ENCODE measurements around the gene SMAD5. TPM values are rescaled to one million over a fixed set of nuclear protein-coding genes. Genes with fewer than 3 reads are reported as not detected.

Gene SMAD5
- total RNA-seq, 1 donor from 2014 or later = 93.4 TPM

- no peak for TF ChIP-seq CTCF (IDR thresholded peaks at IDR 0.05; ENCODE audit: unreplicated experiment)
- Mint-ChIP-seq H3K36me3 (no peaks in the 10 kb centered on the region), H3K4me1 (no peaks in the 10 kb centered on the region), H3K27me3 (ENCODE audit: low read depth) (peaks cover 6% of the 10 kb centered on the region), H3K9me3 (no peaks in the 10 kb centered on the region), H3K27ac (no peak overlapping the region), H3K4me3 (no peak overlapping the region)
- DNase-seq (ENCODE audit: low spot score in 2 of 2, unreplicated experiment in 2 of 2) = no peak
These were observed 81.4 kb downstream of the SMAD5 start for GRCh38 chr5:136213919-136214493.

DNA sequence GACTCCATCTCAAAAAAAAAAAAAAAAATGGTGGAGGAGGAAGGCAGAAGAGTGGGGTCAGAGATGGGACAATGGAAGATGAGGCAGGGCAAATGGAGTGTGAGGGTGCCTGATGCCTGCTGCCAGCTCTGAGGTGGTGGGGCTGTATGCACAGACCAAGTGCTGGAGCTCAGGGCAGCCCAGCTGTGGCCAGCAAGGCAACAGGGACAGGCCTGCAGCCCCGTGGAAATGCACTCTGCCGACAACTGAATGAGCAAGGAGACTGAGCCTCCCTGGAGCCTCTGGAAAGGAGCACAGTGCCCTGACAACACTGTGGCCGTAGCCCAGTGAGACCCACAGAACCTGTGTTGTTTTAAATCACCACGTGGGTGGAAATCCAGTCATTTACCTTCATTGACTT is 83.2 kb downstream of the SMAD5 start:
- H3K9me3 Mint-ChIP-seq = peaks cover 5% of the 10 kb centered on the region

GRCh38 chr5:136216230-136216629 is 83.6 kb downstream of the SMAD5 start:
- peaks cover 8% of the 10 kb centered on the region for H3K9me3 Mint-ChIP-seq
- DNase-seq (ENCODE audit: low spot score in 2 of 2, unreplicated experiment in 2 of 2) = no peak
- no peak overlapping the region for H3K4me3 Mint-ChIP-seq
- no peaks in the 10 kb centered on the region for H3K4me1 Mint-ChIP-seq
- no peak for TF ChIP-seq CTCF (IDR thresholded peaks at IDR 0.05; ENCODE audit: unreplicated experiment)
- peaks cover 3% of the 10 kb centered on the region for H3K36me3 Mint-ChIP-seq
- H3K27ac Mint-ChIP-seq = no peak overlapping the region
- peaks cover 11% of the 10 kb centered on the region for H3K27me3 Mint-ChIP-seq (ENCODE audit: low read depth)

More for the DNA sequence above, 83.2 kb downstream of the SMAD5 start:
- Mint-ChIP-seq H3K4me1 (no peaks in the 10 kb centered on the region), H3K4me3 (no peak overlapping the region), H3K27ac (no peak overlapping the region), H3K36me3 (peaks cover 3% of the 10 kb centered on the region), H3K27me3 (ENCODE audit: low read depth) (peaks cover 11% of the 10 kb centered on the region)
- no peak for TF ChIP-seq CTCF (IDR thresholded peaks at IDR 0.05; ENCODE audit: unreplicated experiment)
- DNase-seq (ENCODE audit: low spot score in 2 of 2, unreplicated experiment in 2 of 2) = no peak

DNA sequence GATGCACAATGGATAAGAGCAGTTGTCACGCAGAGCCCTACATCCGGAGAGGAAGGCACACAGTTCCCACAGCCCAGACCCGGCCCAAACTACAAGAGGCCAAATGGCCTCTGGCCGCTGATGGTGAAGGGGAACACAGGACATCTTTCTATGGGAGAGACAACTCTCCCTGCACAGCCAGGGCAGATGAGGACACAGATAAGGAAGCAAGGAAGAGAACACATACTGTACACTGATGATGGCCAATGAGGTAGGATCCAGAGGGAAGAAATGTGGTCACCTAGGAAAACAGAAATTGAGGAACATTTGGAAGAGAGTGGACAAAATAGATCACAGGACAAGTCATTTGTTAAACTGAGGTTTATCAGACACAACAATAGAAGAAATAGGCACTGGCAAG is 88.7 kb downstream of the SMAD5 start:
- no peak for DNase-seq (ENCODE audit: low spot score in 2 of 2, unreplicated experiment in 2 of 2)
- Mint-ChIP-seq H3K27ac (no peak overlapping the region), H3K9me3 (peaks cover 10% of the 10 kb centered on the region), H3K36me3 (peaks cover 3% of the 10 kb centered on the region), H3K4me1 (no peaks in the 10 kb centered on the region), H3K27me3 (ENCODE audit: low read depth) (peaks cover 34% of the 10 kb centered on the region), H3K4me3 (no peak overlapping the region)
- TF ChIP-seq CTCF (IDR thresholded peaks at IDR 0.05; ENCODE audit: unreplicated experiment) = no peak

GRCh38 chr5:136222580-136223235 is 90.1 kb downstream of the SMAD5 start:
- peaks cover 41% of the 10 kb centered on the region for H3K27me3 Mint-ChIP-seq (ENCODE audit: low read depth)

More at GRCh38 chr5:136222580-136223235, 90.1 kb downstream of the SMAD5 start:
- Mint-ChIP-seq H3K36me3 (peaks cover 3% of the 10 kb centered on the region), H3K27ac (no peak overlapping the region), H3K4me1 (no peaks in the 10 kb centered on the region), H3K9me3 (peaks cover 10% of the 10 kb centered on the region), H3K4me3 (no peak overlapping the region)
- no peak for TF ChIP-seq CTCF (IDR thresholded peaks at IDR 0.05; ENCODE audit: unreplicated experiment)
- no peak for DNase-seq (ENCODE audit: low spot score in 2 of 2, unreplicated experiment in 2 of 2)

Data from mesothelial cell of epicardium (in vitro differentiated cells).